SK-N-SH (cell line): ENCODE results near the gene CENPU.

Experiments
- CTCF ChIP-seq: fragments of 200-600 bp; sonication (generic); IDR thresholded peaks from 2 replicates; pipeline ENCODE4 v1.6.1; 2017; ENCODE audit warnings: antibody characterized with exemption, mild to moderate bottlenecking, moderate library complexity
- EP300 ChIP-seq, 2 experiments: IDR thresholded peaks; 2 replicates each; pipeline versions ENCODE4 v1.4.0 to v1.6.1; 2012; ENCODE audit warnings: borderline replicate concordance in 1 of 2, low read depth in 1 of 2, low read length in 1 of 2
- JUND ChIP-seq: IDR thresholded peaks from 2 replicates; pipeline ENCODE4 v1.4.0; 2012
- RCOR1 ChIP-seq: fragments of 150-350 bp; IDR thresholded peaks from 2 replicates; pipeline ENCODE4 v1.6.1; 2017; ENCODE audit warnings: antibody characterized with exemption, low read length
- REST ChIP-seq: IDR thresholded peaks from 2 replicates; pipeline ENCODE4 v1.6.1; 2012; ENCODE audit warnings: mild to moderate bottlenecking, low read depth, low read length, moderate library complexity
- SIN3A ChIP-seq: IDR thresholded peaks from 2 replicates; pipeline ENCODE4 v1.6.1; 2012; ENCODE audit warnings: low read depth, mild to moderate bottlenecking, low read length, moderate library complexity, borderline replicate concordance
- USF1 ChIP-seq: IDR thresholded peaks from 2 replicates; pipeline ENCODE4 v1.4.0; 2012; ENCODE audit warnings: low read depth, borderline replicate concordance

- TF ChIP-seq EP300 (IDR thresholded peaks at IDR 0.05; ENCODE audit: borderline replicate concordance in 1 of 2, low read depth in 1 of 2, low read length in 1 of 2) (no peak), CTCF (no peak), SIN3A (no peak), RCOR1 (no peak), REST (no peak), USF1 (no peak), JUND (no peak)
Measured at GRCh38 chr4:184729946-184730345, 4.0 kb downstream of the CENPU start.
